OCI-LY1 (cell line): ENCODE results near the gene TUBG1.
A peak's percentile ranks its signal among the peaks of the same experiment; 100 is the strongest.

Experiments
- H2AFZ ChIP-seq: fragments of 200-600 bp; sonication (generic), shearing (Covaris generic); 2 replicates; pipeline ENCODE4 v1.6.0; 2014; ENCODE audit warnings: antibody characterized with exemption, mild to moderate bottlenecking, low read length
- H3F3A ChIP-seq: fragments of 200-600 bp; sonication (generic), shearing (Covaris generic); 2 replicates; pipeline ENCODE4 v1.6.0; 2014; ENCODE audit warnings: mild to moderate bottlenecking, antibody characterized with exemption, low read length, moderate library complexity; ENCODE audit not compliant: insufficient read depth
- H3K27ac ChIP-seq: fragments of 200-600 bp; sonication (generic); 2 replicates; pipeline ENCODE4 v1.5.1; 2014; ENCODE audit warnings: low read length, mixed run types, mild to moderate bottlenecking, low read depth; ENCODE audit not compliant: poor library complexity, severe bottlenecking
- H3K27me3 ChIP-seq: fragments of 200-600 bp; sonication (generic); 2 replicates; pipeline ENCODE4 v1.6.0; 2014; ENCODE audit warnings: antibody characterized with exemption, mild to moderate bottlenecking, low read length, moderate library complexity; ENCODE audit not compliant: insufficient read depth
- H3K36me3 ChIP-seq: fragments of 200-600 bp; sonication (generic); 2 replicates; pipeline ENCODE4 v1.6.1; 2014; ENCODE audit warnings: mild to moderate bottlenecking, antibody characterized with exemption, low read length, moderate library complexity, mixed read lengths; ENCODE audit not compliant: insufficient read depth
- H3K4me1 ChIP-seq: fragments of 200-600 bp; sonication (generic); 2 replicates; pipeline ENCODE4 v1.5.1; 2014; ENCODE audit warnings: mild to moderate bottlenecking, low read length, moderate library complexity; ENCODE audit not compliant: insufficient read depth, severe bottlenecking
- H3K4me2 ChIP-seq: fragments of 200-600 bp; sonication (generic), shearing (Covaris generic); 2 replicates; pipeline ENCODE4 v1.6.1; 2014; ENCODE audit warnings: low read length
- H3K4me3 ChIP-seq: fragments of 200-600 bp; sonication (generic); 2 replicates; pipeline ENCODE4 v1.5.1; 2014; ENCODE audit warnings: low read length, low read depth, mild to moderate bottlenecking, mixed read lengths; ENCODE audit not compliant: poor library complexity, severe bottlenecking
- H3K79me2 ChIP-seq: fragments of 200-600 bp; shearing (Covaris generic); 2 replicates; pipeline ENCODE4 v1.6.1; 2016; ENCODE audit warnings: mixed run types, low read length, mixed read lengths; ENCODE audit not compliant: insufficient read depth
- H3K9ac ChIP-seq: fragments of 200-600 bp; sonication (generic), shearing (Covaris generic); 2 replicates; pipeline ENCODE4 v1.6.1; 2014; ENCODE audit warnings: mild to moderate bottlenecking, low read length, mixed read lengths
- H3K9me2 ChIP-seq: fragments of 200-600 bp; sonication (generic), shearing (Covaris generic); 2 replicates; pipeline ENCODE4 v1.6.1; 2014; ENCODE audit warnings: low read depth, mild to moderate bottlenecking, low read length, mixed read lengths
- H3K9me3 ChIP-seq: fragments of 200-600 bp; shearing (Covaris generic); 2 replicates; pipeline ENCODE4 v1.6.1; 2014; ENCODE audit warnings: low read length, mixed read lengths
- H4K20me1 ChIP-seq: fragments of 200-600 bp; sonication (generic), shearing (Covaris generic); 2 replicates; pipeline ENCODE4 v1.6.0; 2016; ENCODE audit warnings: mild to moderate bottlenecking, low read length; ENCODE audit not compliant: insufficient read depth
- CTCF ChIP-seq: fragments of 200-600 bp; sonication (generic), shearing (Covaris generic); IDR thresholded peaks from 2 replicates; pipeline ENCODE4 v1.5.1; 2017; ENCODE audit warnings: mild to moderate bottlenecking, antibody characterized with exemption, low read length, moderate library complexity, mixed read lengths
- EZH2 ChIP-seq: fragments of 200-600 bp; sonication (generic), shearing (Covaris generic); IDR thresholded peaks from 2 replicates; pipeline ENCODE4 v1.8.0; 2017; ENCODE audit warnings: borderline replicate concordance, mixed run types, mild to moderate bottlenecking, antibody characterized with exemption, low read length, moderate library complexity, mixed read lengths

Gene TUBG1

GRCh38 chr17:42566215-42566882 is 43.1 kb upstream of the TUBG1 start:
- peak overlapping the region; percentile 100 for H3K4me2 ChIP-seq

GRCh38 chr17:42566883-42567573 is 42.5 kb upstream of the TUBG1 start, which contains the start of gene MLX:
Gene MLX, plus strand, starts transcription at chr17:42567100. Its CDS starts 25 bp downstream, at chr17:42567125.
- no peaks in the 10 kb centered on the region for H3K79me2 ChIP-seq
- peak within 1 kb of the TSS; percentile 100 for H3K4me2 ChIP-seq
- H3K27me3 ChIP-seq: no peaks in the 10 kb centered on the region
- H3K9me3 ChIP-seq: no peaks in the 10 kb centered on the region
- H3K9me2 ChIP-seq: no peaks in the 10 kb centered on the region
- H3F3A ChIP-seq: no peaks in the 10 kb centered on the region; the same call in 1 of the 2 replicates
- TF ChIP-seq CTCF: no peak; the same call in 1 of the 2 replicates
- TF ChIP-seq EZH2: no peak
- H3K4me3 ChIP-seq: peak within 1 kb of the TSS; percentile 76
- no peak within 1 kb of the TSS for H2AFZ ChIP-seq
- H3K4me1 ChIP-seq: peaks cover 32% of the 10 kb centered on the region
- no peaks in the 10 kb centered on the region for H4K20me1 ChIP-seq
- H3K9ac ChIP-seq: peak within 1 kb of the TSS; percentile 88
- H3K27ac ChIP-seq: peak within 1 kb of the TSS; percentile 49
- peaks cover 66% of the 10 kb centered on the region for H3K36me3 ChIP-seq

More at GRCh38 chr17:42566215-42566882, 43.1 kb upstream of the TUBG1 start:
- Histone ChIP-seq H3F3A (no peaks in the 10 kb centered on the region; the same call in 1 of the 2 replicates), H3K4me1 (peaks cover 37% of the 10 kb centered on the region), H4K20me1 (no peaks in the 10 kb centered on the region), H3K9me2 (no peaks in the 10 kb centered on the region), H3K27ac (peak overlapping the region; percentile 48), H3K36me3 (peaks cover 59% of the 10 kb centered on the region), H3K79me2 (no peaks in the 10 kb centered on the region), H3K4me3 (peak overlapping the region; percentile 76), H3K27me3 (no peaks in the 10 kb centered on the region), H3K9me3 (no peaks in the 10 kb centered on the region), H3K9ac (peak overlapping the region; percentile 88), H2AFZ (no peak overlapping the region)
- TF ChIP-seq EZH2 (no peak), CTCF (no peak)

DNA sequence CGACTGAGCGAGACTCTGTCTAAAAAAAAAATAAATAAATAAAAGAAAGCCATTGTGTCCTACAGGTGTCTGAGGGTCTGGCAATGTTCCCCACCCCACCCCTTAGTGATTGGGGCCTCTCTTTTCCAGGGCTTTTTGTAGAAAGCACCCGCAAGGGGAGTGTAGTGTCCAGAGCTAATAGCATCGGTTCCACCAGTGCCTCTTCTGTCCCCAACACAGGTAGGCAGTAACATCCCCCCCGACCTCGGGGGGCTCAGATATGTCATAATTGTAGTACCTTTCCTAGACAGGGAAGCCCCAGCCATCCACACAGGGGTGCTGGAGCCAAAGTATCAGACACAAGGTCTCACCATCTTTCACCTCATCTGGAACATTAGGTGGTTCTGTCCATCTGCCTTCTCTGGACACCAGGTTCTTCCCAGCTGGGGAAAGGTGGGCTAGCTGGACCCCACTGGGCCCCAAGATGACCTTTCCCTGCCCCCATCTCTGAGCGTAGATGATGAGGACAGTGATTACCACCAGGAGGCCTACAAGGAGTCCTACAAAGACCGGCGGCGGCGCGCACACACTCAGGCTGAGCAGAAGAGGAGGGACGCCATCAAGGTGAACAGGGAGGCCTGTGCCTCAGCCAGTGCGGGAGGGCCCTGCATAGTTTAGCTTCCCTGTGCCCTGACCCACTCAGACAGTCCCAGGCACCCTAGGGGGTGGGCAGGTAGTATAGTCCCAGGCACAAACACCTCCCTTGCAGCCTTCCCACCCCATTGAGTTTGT is 41.0 kb upstream of the TUBG1 start:
- peak overlapping the region; percentile 26 for H3K4me2 ChIP-seq
- H3K79me2 ChIP-seq: no peaks in the 10 kb centered on the region
- peak overlapping the region; percentile 76 for H3K4me3 ChIP-seq

More for the DNA sequence above, 41.0 kb upstream of the TUBG1 start:
- Histone ChIP-seq H3K36me3 (peaks cover 81% of the 10 kb centered on the region), H2AFZ (no peak overlapping the region), H3K4me1 (peaks cover 25% of the 10 kb centered on the region), H3K9me2 (no peaks in the 10 kb centered on the region), H3K9me3 (no peaks in the 10 kb centered on the region), H3K27ac (no peak overlapping the region), H4K20me1 (no peaks in the 10 kb centered on the region), H3F3A (no peaks in the 10 kb centered on the region; the same call in 1 of the 2 replicates), H3K9ac (no peak overlapping the region), H3K27me3 (no peaks in the 10 kb centered on the region)
- TF ChIP-seq EZH2 (no peak), CTCF (no peak)
